H1 (cell line): ENCODE data around the gene UBAC1. TPM values are rescaled to one million over a fixed set of nuclear protein-coding genes. Genes with fewer than 3 reads are reported as not detected.

Source experiments
- CHD7 ChIP-seq: fragments of 300-600 bp; sonication (generic); IDR thresholded peaks from 2 replicates; pipeline ENCODE4 v1.7.1; 2012; ENCODE audit warnings: low read length, moderate library complexity, mild to moderate bottlenecking, inconsistent platforms; ENCODE audit not compliant: insufficient replicate concordance
- HDAC6 ChIP-seq: IDR thresholded peaks from one replicate; pipeline ENCODE4 v1.7.1; 2012; ENCODE audit warnings: low read depth, mild to moderate bottlenecking, inconsistent platforms, low read length, moderate library complexity
- RNF2 ChIP-seq: fragments of 200-900, 300-1000 bp; sonication (generic); IDR thresholded peaks from 2 replicates; pipeline ENCODE4 v1.7.1; 2016; ENCODE audit warnings: borderline replicate concordance, low read depth, mild to moderate bottlenecking, antibody characterized with exemption, low read length; ENCODE audit not compliant: poor library complexity, severe bottlenecking; ENCODE audit errors: missing control alignments
- TAF1 ChIP-seq: IDR thresholded peaks from 2 replicates; pipeline ENCODE4 v1.6.1; 2011; ENCODE audit warnings: mild to moderate bottlenecking, low read depth, low read length
- polyA plus RNA-seq, 7 experiments: library from polyadenylated mRNA; depleted of rRNA in 3 of 7; stranded (reverse) in 5 of 7; unstranded in 2 of 7; fragments of >200 nt in 5 of 7; fragments of 200-250 nt in 2 of 7; gene quantifications; 1 replicate in 5 of 7; 2 replicates in 1 of 7; 4 replicates in 1 of 7; pipeline versions ENCODE4 v1.2.1 to v1.2.3, GENCODE V29; 2011 to 2013; ENCODE audit warnings: missing spikeins in 2 of 7, mixed read lengths in 2 of 7
- total RNA-seq: library from RNA; stranded (reverse); fragmentation: NEBNext Ultra II Directional; extraction: Animal tissue kit (Norgen Biotek cat#: 25700); gene quantifications from 2 replicates; pipeline ENCODE4 v1.2.1, GENCODE V29; 2021

The UBAC1 gene
- total and polyA plus RNA-seq, 2 of the 8 experiments (the other 6 are each of a cell fraction or from before 2014, with no cell fraction given), result 59.3 to 85.2 TPM

DNA sequence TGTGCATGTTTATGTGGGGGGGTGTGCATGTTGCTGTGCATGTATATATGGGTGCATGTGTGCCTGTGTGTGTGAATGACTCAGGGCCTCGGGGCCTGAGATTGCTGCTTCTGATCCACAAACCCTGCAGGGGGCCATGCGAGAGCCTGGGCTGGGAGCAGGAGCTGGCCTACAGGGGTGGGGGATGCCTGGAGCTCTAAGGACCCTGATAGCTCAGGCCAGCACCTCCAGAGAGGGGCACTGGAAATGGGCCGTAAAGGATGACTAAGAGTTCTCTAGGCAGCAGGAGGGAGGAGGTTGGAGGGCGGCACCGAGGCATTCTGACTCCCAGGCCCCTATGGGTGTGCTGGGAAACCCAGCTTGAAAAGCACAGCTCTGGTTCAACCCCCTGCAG lies 6.9 kb upstream of the UBAC1 start (continued):
- no peak for TF ChIP-seq CHD7
- no peak for TF ChIP-seq TAF1
- no peak for TF ChIP-seq RNF2
- no peak for TF ChIP-seq HDAC6
